Gastroesophageal sphincter (tissue), 3 donors: ENCODE data around the gene DMPK.

Experiments
- CTCF ChIP-seq, 4 experiments: fragments of 200-600 bp in 2 of 4; fragments of 450-650 bp in 2 of 4; sonication (generic) in 1 of 4; IDR thresholded peaks; one replicate each; pipeline ENCODE4 v1.5.1; 2017 to 2019; ENCODE audit warnings: antibody characterized with exemption in 4 of 4, mild to moderate bottlenecking in 2 of 4, moderate library complexity in 2 of 4
- POLR2A ChIP-seq, 2 donors: fragments of 450-650 bp; IDR thresholded peaks; one replicate each; pipeline ENCODE4 v1.6.1; 2017; ENCODE audit warnings: antibody characterized with exemption in 2 of 2, mild to moderate bottlenecking in 2 of 2, moderate library complexity in 1 of 2

- no peak for TF ChIP-seq POLR2A (IDR thresholded peaks at IDR 0.05)
- no peak for TF ChIP-seq CTCF (IDR thresholded peaks at IDR 0.05)
Measured at GRCh38 chr19:45766869-45767346, 15.4 kb downstream of the DMPK start.
